CD4-positive, alpha-beta T cell treated with Interferon alpha-2 for 1 hour (primary cell): Measurements from ENCODE around the gene DNMBP.
"Not testable (repeated sequence)": the region's sequence is repeated elsewhere in the genome, so short reads cannot be mapped to it uniquely, and the experiment has no call there.

ENCODE experiments used
- DNase-seq, 2 donors: peaks; one replicate each; pipeline ENCODE4 v3.0.0-alpha.2; 2020 to 2022

Gene DNMBP

GRCh38 chr10:99912041-99912440, 97.7 kb downstream of the DNMBP start:
- no peak for DNase-seq

GRCh38 chr10:99908512-99908911, 101.2 kb downstream of the DNMBP start:
- DNase-seq, result no peak

GRCh38 chr10:99906470-99906869, 103.3 kb downstream of the DNMBP start:
- DNase-seq, result no peak

GRCh38 chr10:99905971-99906370, 103.8 kb downstream of the DNMBP start:
- no peak for DNase-seq

GRCh38 chr10:99895867-99896266, 113.9 kb downstream of the DNMBP start:
- DNase-seq, result no peak

GRCh38 chr10:99895066-99895465, 114.7 kb downstream of the DNMBP start:
- DNase-seq, result not testable (repeated sequence)

- DNase-seq, result no peak
These were observed 115.1 kb downstream of the DNMBP start for GRCh38 chr10:99894613-99895012.

GRCh38 chr10:99888622-99889021, 121.1 kb downstream of the DNMBP start:
- DNase-seq, result no peak

- DNase-seq, result no peak
These were observed 126.2 kb downstream of the DNMBP start for GRCh38 chr10:99883523-99883922.

GRCh38 chr10:99881371-99881770, 128.4 kb downstream of the DNMBP start:
- DNase-seq, result no peak

- DNase-seq, result no peak
These were observed 129.5 kb downstream of the DNMBP start for GRCh38 chr10:99880080-99880835.

GRCh38 chr10:99875473-99875872, 134.3 kb downstream of the DNMBP start:
- no peak for DNase-seq

- no peak for DNase-seq
These were observed 135.2 kb downstream of the DNMBP start for GRCh38 chr10:99874341-99875085.

GRCh38 chr10:99873846-99874245, 135.9 kb downstream of the DNMBP start:
- DNase-seq, result no peak

- DNase-seq, result no peak
These were observed 137.2 kb downstream of the DNMBP start for GRCh38 chr10:99872367-99873162.

- peak in 1 of 2 donors; percentile 64 for DNase-seq
These were observed 139.5 kb downstream of the DNMBP start for GRCh38 chr10:99870123-99870730.

- no peak for DNase-seq
These were observed 140.1 kb downstream of the DNMBP start for GRCh38 chr10:99869581-99870122.

GRCh38 chr10:99867250-99867649, 142.5 kb downstream of the DNMBP start:
- DNase-seq, result not testable (repeated sequence)

GRCh38 chr10:99863535-99864240, 146.1 kb downstream of the DNMBP start:
- DNase-seq, result not testable (repeated sequence)

GRCh38 chr10:99860466-99860865, 149.3 kb downstream of the DNMBP start:
- no peak for DNase-seq

- DNase-seq, result no peak
These were observed 150.2 kb downstream of the DNMBP start for GRCh38 chr10:99859585-99859984.

- no peak for DNase-seq
These were observed 150.9 kb downstream of the DNMBP start for GRCh38 chr10:99858849-99859248.
